Activated CD4-positive, alpha-beta T cell treated with anti-CD3 and anti-CD28 coated beads for 36 hours (primary cell): ENCODE data around the gene FBXO39. TPM values are rescaled to one million over a fixed set of nuclear protein-coding genes. Genes with fewer than 3 reads are reported as not detected.

Experiments used
- ATAC-seq: fragments of 200-7000 bp; cut with Tn5 transposase; one replicate; pipeline ENCODE4 v1.10.0; 2021; ENCODE audit warnings: mild to moderate bottlenecking, moderate library complexity
- CTCF ChIA-PET: fragments of 350-600 bp; sonication (Branson Sonifier 250); formaldehyde crosslinking; loops from one replicate; lab custom pipeline; 2021; ENCODE audit warnings: antibody characterized with exemption; lab: Charles Lee
- POLR2A ChIA-PET: fragments of 350-600 bp; sonication (Branson Sonifier 250); formaldehyde crosslinking; loops from one replicate; lab custom pipeline; 2021; ENCODE audit warnings: antibody characterized with exemption, inconsistent platforms; lab: Charles Lee
- DNase-seq: peaks from one replicate; pipeline ENCODE4 v3.0.0-alpha.2; 2020
- H3K27ac Mint-ChIP-seq: one replicate; pipeline ENCODE4 v1.8.0; 2021; ENCODE audit warnings: mixed read lengths
- H3K27me3 Mint-ChIP-seq: one replicate; pipeline ENCODE4 v1.8.0; 2021; ENCODE audit warnings: mixed read lengths
- H3K36me3 Mint-ChIP-seq: one replicate; pipeline ENCODE4 v1.8.0; 2021; ENCODE audit warnings: low read depth, mixed read lengths
- H3K4me1 Mint-ChIP-seq: one replicate; pipeline ENCODE4 v1.8.0; 2021; ENCODE audit warnings: mixed read lengths
- H3K4me3 Mint-ChIP-seq: one replicate; pipeline ENCODE4 v1.8.0; 2021; ENCODE audit warnings: mild to moderate bottlenecking, moderate library complexity, mixed read lengths
- H3K9me3 Mint-ChIP-seq: one replicate; pipeline ENCODE4 v1.8.0; 2021; ENCODE audit warnings: low read depth, mixed read lengths
- intact Hi-C, 2 experiments: fragments of 100-400 bp; cut with DNase I in 1 of 2; cut with micrococcal nuclease in 1 of 2; formaldehyde crosslinking; loops; one replicate each; pipeline versions ENCODE4 v1.14.2 to v1.15.1; 2022 to 2024; cut with DNase I, micrococcal nuclease
- total RNA-seq, 2 experiments: library from RNA; stranded (reverse); gene quantifications; one replicate each; pipeline ENCODE4 v1.2.3, GENCODE V29; 2021

Gene FBXO39
- total RNA-seq, 2 experiments from 2014 or later: 0.19 to 0.27 TPM

DNA sequence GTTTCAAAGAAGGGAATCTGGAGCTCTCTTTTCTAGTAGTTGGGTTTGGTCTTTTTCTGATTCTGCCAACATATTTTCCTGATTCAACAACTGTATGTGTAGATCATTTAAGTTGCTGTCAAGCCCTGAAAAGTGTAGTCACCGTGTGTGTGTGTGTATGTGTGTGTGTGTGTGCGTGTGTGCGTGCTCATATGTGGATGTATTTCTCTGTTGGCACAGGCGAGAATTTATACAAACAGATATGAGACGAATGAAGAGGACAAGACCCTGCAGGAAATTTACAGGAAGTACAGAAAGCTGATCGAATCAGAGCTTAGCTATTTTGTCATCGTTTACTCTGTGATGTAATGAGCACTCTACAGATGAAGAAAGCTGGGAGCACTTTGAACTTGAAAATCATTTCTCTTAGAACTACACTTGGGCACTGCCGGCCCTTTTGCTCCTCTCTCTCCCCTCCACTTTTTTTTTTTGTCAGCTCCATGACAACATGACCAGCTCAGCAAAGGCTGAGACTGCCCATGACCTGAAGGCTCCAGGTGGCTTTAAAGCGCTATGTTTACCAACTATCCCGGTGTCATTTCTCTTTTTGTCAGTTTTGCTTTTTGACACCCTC lies 11.2 kb downstream of the FBXO39 start:
- Mint-ChIP-seq H3K27ac (no peak overlapping the region), H3K36me3 (no peaks in the 10 kb centered on the region), H3K27me3 (peaks cover 30% of the 10 kb centered on the region), H3K4me3 (no peak overlapping the region), H3K4me1 (peaks cover 3% of the 10 kb centered on the region), H3K9me3 (peaks cover 20% of the 10 kb centered on the region)
- intact Hi-C loops: no loop called here
- ChIA-PET CTCF (interaction anchor here (0.6 kb wide), 1 partner anchor 88 kb away, joined by 3 read pairs; no protein-coding TSS in a partner anchor), POLR2A (interaction anchor here (0.7 kb wide), 1 partner anchor 145 kb away, joined by 4 read pairs; no protein-coding TSS in a partner anchor)
- no peak for ATAC-seq
- DNase-seq: no peak

DNA sequence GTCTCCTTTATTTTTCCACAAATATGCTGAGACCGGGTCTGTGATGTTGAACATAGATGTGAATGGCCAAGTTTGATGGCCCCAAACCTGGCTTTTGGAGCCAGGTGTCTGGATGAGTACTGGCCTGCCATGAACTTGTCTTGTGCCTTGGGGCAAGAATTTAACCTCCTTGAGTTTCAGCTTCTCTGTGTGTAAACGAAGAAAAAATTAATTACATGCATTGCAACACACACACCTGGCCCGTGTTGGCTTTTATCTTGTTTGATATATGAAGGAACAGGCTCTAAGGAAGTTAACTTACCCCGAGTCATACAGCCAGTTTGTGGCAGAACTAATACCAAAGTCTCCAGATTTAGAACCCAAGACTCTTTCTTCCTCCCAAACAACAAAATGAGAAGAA lies 13.1 kb downstream of the FBXO39 start:
- intact Hi-C loops: no loop called here
- ChIA-PET POLR2A (no interaction called here), CTCF (no interaction called here)
- ATAC-seq (no peak), DNase-seq (no peak)
- no peak overlapping the region for H3K27ac Mint-ChIP-seq
- peaks cover 35% of the 10 kb centered on the region for H3K27me3 Mint-ChIP-seq
- H3K4me1 Mint-ChIP-seq: peaks cover 7% of the 10 kb centered on the region
- H3K4me3 Mint-ChIP-seq: no peak overlapping the region
- peaks cover 8% of the 10 kb centered on the region for H3K9me3 Mint-ChIP-seq
- no peaks in the 10 kb centered on the region for H3K36me3 Mint-ChIP-seq

DNA sequence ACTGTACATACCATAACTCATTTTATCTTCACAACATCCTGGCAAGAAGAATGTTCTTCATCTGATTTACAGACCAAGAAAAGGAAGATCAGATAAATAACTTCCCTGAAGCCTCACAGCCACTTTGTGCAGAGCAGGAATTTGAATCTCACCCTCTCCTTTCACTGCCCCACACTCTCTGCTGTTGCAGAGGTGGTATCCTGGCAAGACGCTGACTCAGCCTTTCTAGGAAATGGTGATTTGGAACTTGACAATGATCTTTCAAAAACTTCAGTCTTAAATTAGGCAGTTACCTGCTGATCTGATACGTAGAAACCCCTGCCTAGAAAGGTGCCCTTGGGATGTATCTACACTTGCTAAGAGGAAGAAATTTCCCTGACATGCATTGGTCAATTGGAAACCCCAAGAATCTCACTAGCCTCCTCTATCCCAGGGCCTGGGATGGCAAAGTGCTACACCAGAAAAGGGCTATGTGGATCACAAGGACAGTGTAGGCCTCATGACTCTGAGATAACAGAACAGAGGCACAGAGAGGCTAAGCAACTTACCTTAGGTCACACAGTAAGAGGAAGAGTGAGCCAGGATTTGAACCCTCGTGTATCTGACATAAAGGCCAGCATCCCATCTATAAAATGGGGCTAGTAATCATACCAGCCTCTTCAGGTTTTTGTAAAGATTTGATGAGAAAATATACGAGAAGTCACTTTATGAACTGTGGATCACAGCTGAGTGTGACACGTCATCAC lies 17.9 kb downstream of the FBXO39 start:
- H3K36me3 Mint-ChIP-seq: no peaks in the 10 kb centered on the region
- H3K4me1 Mint-ChIP-seq: peaks cover 4% of the 10 kb centered on the region
- ATAC-seq: peak; percentile 39
- H3K4me3 Mint-ChIP-seq: no peak overlapping the region
- CTCF ChIA-PET: no interaction called here
- no peak overlapping the region for H3K27ac Mint-ChIP-seq
- H3K9me3 Mint-ChIP-seq: no peaks in the 10 kb centered on the region
- intact Hi-C loops: loop anchor here in 1 of 2 experiments (5.0 kb wide), 1 partner anchor 127 kb away; no protein-coding TSS in a partner anchor
- POLR2A ChIA-PET: no interaction called here
- DNase-seq: no peak
- peaks cover 20% of the 10 kb centered on the region for H3K27me3 Mint-ChIP-seq

DNA sequence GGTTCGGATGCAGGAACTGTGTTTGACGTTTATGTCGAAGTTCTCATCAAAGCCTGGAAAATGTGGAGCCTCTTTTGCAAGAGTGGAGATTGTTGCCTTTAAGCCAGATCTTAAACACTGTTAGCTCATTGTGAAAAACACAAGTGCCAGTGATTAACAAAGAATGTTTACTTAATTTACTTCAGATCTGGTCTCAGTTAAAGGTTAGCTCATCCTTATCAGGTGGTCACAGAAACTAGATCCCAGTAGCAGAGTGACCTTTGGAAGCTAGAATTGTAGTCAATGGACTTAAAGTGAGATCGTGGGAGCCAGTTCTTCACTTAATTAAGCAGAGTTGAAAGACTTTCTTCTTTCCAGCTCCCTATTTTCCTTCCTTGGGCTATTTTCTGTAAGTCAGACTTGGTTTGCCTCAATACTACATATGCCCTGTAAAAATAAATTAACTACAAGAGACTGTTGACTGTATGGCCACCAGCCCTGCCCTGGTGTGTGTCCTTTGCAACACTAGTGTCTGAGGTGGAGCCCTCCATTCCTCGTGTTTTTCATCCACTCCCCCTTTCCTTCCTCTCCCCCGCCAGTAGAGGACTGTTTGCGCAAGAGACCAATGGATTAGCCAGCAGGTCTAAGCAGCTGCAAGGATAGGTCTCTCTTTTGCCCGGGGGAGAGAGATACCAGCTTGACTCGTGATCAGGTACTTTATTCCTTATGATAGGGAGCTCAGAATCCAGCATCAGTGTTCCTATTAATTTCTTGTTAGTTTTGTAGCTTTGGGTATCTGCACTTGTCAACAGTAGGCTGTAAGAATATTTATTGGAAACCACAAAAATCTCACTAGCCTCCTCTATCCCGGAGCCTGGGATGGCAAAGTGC lies 20.2 kb downstream of the FBXO39 start:
- Mint-ChIP-seq H3K9me3 (no peaks in the 10 kb centered on the region), H3K4me1 (peaks cover 4% of the 10 kb centered on the region), H3K27me3 (peaks cover 8% of the 10 kb centered on the region), H3K27ac (no peak overlapping the region), H3K36me3 (no peaks in the 10 kb centered on the region), H3K4me3 (no peak overlapping the region)
- POLR2A ChIA-PET: no interaction called here
- ATAC-seq: no peak
- no peak for DNase-seq
- intact Hi-C loops: no loop called here
- CTCF ChIA-PET: interaction anchor here (0.6 to 0.7 kb wide), 3 partner anchors 184 to 661 kb away, joined by 3 read pairs; no protein-coding TSS in a partner anchor

DNA sequence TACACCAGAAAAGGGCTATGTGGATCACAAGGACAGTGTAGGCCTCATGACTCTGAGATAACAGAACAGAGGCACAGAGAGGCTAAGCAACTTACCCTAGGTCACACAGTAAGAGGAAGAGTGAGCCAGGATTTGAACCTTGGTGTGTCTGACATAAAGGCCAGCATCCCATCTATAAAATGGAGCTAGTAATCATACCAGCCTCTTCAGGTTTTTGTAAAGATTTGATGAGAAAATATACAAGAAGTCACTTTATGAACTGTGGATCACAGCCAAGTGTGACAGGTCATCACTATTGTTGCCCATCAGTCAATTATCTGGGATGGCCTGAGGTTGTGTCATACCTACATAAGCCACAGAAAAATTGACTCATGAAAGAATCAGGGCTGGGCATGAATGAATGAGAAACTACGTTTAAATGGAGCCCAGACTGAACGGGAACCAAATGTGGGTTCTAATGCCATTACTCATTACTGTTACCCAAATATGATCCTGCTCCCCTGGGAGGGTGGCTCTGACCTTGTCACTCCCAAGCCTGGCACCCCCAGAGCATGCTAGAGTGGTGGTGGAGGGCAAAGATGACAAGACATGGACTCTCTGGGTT lies 21.0 kb downstream of the FBXO39 start:
- POLR2A ChIA-PET: no interaction called here
- Mint-ChIP-seq H3K36me3 (no peaks in the 10 kb centered on the region), H3K27me3 (peaks cover 8% of the 10 kb centered on the region), H3K4me3 (no peak overlapping the region), H3K27ac (no peak overlapping the region), H3K9me3 (no peaks in the 10 kb centered on the region), H3K4me1 (peaks cover 4% of the 10 kb centered on the region)
- CTCF ChIA-PET: interaction anchor here (0.6 to 0.7 kb wide), 3 partner anchors 132 to 660 kb away, joined by 3 read pairs; no protein-coding TSS in a partner anchor
- DNase-seq (no peak), ATAC-seq (no peak)
- intact Hi-C loops: no loop called here

DNA sequence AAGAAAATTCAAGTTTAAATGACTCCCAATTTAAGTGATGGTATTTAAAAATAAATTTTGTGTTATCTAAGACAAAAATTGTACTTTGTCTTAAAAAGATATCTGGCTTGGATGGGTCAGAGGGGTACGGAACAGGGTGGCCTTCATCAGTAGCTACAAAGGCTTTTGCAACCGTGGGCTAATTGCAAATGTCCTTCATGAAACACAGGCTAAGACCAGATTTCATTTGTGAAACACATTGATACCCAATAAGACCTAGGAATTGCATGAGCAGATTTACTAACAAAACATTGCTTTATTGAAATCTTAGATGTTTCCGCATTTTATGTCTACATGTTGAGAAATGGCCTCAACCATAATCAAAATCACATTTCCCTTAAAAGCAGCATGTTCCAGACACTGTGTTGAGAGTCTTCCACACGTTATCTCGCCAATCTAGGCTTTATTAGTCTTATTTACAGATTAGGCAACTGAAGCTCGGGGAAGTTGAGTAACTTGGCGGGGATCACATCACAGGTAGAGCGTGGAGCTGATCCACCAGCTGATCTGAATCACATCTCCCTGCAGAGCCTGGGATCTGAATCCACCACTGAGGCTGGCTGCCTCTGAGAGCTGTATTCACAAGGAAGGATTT lies 21.8 kb downstream of the FBXO39 start:
- no peak overlapping the region for H3K27ac Mint-ChIP-seq
- H3K4me3 Mint-ChIP-seq: no peak overlapping the region
- peaks cover 4% of the 10 kb centered on the region for H3K4me1 Mint-ChIP-seq
- no peak for ATAC-seq
- POLR2A ChIA-PET: no interaction called here
- intact Hi-C loops: no loop called here
- no peak for DNase-seq
- no peaks in the 10 kb centered on the region for H3K9me3 Mint-ChIP-seq
- H3K36me3 Mint-ChIP-seq: no peaks in the 10 kb centered on the region
- CTCF ChIA-PET: interaction anchor here (1.0 to 1.4 kb wide), 3 partner anchors 16 to 131 kb away, joined by 3 to 5 read pairs (median 3); no protein-coding TSS in a partner anchor
- peaks cover 3% of the 10 kb centered on the region for H3K27me3 Mint-ChIP-seq

DNA sequence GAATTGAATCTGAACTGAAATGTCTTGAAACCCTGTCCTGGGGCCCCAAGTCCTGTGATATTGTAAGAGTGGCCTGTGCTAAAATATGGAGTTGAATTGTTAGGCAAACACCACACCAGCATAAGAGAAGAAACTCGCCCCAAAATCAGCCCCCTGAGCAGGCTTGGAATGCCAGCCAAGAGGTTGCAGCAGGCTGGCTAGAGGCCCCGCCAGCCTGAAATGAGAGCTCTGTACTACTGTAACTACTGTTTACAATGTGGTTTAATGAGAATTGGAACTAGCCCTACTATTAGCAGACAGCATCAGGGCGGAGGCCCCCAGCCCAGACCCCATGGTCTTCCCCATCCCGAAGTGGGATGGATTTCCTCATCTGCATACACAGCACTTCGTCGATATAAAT lies 23.7 kb downstream of the FBXO39 start:
- intact Hi-C loops: loop anchor here in 1 of 2 experiments (1.0 to 5.0 kb wide), 2 partner anchors 133 to 327 kb away; no protein-coding TSS in a partner anchor

DNA sequence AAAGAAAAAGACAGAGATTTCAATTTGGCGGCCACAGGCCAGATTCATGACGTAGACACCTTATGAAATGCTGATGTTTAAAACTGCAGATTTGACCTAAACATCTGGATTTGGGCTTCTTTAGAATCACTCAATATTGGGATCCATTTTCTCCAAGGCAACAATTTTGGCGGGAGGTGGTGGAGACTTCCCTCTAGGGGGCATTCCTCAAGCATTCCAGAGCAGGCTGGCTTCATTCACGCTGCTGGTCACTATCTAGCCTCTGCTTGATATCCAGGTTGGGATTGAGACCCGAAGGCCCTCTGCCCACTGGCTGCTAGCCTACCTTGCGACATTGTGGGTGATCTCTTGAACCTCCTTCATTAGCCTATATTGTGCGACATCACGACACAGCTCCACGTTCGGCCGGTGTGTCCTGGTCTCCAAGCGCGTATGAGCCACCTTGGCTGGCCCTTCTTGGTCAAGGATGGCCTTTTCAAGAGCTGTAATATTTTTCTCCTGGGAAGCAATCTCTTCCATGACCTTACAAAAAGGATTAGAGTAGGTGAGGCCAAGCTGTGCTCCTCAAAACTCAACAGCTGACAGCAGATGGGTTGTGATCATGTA lies 24.5 kb downstream of the FBXO39 start:
- H3K27ac Mint-ChIP-seq: no peak overlapping the region
- DNase-seq: peak; percentile 39
- H3K4me3 Mint-ChIP-seq: no peak overlapping the region
- no peaks in the 10 kb centered on the region for H3K36me3 Mint-ChIP-seq
- no peaks in the 10 kb centered on the region for H3K9me3 Mint-ChIP-seq
- H3K27me3 Mint-ChIP-seq: peaks cover 3% of the 10 kb centered on the region
- ATAC-seq: no peak
- ChIA-PET POLR2A (no interaction called here), CTCF (interaction anchor here (0.7 to 0.9 kb wide), 4 partner anchors 16 to 340 kb away, joined by 3 read pairs; no protein-coding TSS in a partner anchor)
- no peaks in the 10 kb centered on the region for H3K4me1 Mint-ChIP-seq
- intact Hi-C loops: loop anchor here in 1 of 2 experiments (1.0 to 5.0 kb wide), 2 partner anchors 134 to 328 kb away; no protein-coding TSS in a partner anchor

More for the DNA sequence above, 23.7 kb downstream of the FBXO39 start:
- Mint-ChIP-seq H3K4me1 (no peaks in the 10 kb centered on the region), H3K4me3 (no peak overlapping the region), H3K9me3 (no peaks in the 10 kb centered on the region), H3K27ac (no peak overlapping the region), H3K27me3 (no peaks in the 10 kb centered on the region), H3K36me3 (no peaks in the 10 kb centered on the region)
- POLR2A ChIA-PET: no interaction called here
- no peak for ATAC-seq
- CTCF ChIA-PET: interaction anchor here (0.7 to 0.8 kb wide), 3 partner anchors 132 to 871 kb away, joined by 3 read pairs; no protein-coding TSS in a partner anchor
- no peak for DNase-seq

DNA sequence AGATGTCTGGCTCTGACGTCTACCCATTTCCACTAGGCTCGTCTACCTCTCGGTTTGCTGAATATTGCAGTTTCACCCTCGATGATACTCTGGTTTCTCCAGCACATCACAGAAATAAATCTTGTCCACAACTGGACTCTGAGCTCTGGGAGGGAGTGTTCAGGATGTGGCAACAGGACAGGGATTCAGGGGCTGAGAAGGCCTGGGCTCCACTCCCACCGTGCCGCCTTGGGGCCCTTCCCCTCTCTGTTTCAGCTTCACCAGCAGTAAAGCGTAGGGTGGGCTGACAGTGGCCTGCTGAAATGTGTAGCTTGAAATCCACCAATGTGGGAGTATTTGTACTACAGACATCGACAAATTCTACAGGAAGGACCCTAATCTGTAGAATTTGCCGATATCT lies 35.5 kb downstream of the FBXO39 start:
- no peak for ATAC-seq
- peaks cover 23% of the 10 kb centered on the region for H3K27me3 Mint-ChIP-seq
- H3K4me3 Mint-ChIP-seq: no peak overlapping the region

DNA sequence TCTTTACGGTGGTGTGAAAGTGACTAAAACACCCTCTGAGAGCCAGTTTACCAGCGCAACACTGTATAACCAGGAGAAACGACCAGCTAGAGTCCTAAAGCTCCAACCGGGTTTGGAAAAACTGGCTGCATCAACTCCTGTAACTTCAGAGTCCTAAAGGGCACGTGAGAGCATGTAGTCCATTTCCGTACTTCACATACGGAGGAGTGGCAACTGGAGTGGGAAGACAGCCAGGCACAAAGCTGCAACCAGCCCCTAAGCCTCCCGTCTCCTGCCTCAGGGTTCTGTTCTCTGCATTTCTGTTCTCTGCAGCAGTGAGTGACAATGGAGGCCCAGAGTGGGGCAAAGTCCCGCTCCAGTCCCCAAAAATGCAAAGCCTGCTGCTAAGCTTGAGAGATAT lies 36.3 kb downstream of the FBXO39 start:
- DNase-seq: no peak
- ChIA-PET CTCF (no interaction called here), POLR2A (no interaction called here)
- no peak overlapping the region for H3K27ac Mint-ChIP-seq
- peaks cover 23% of the 10 kb centered on the region for H3K27me3 Mint-ChIP-seq
- H3K36me3 Mint-ChIP-seq: no peaks in the 10 kb centered on the region
- intact Hi-C loops: no loop called here
- no peak overlapping the region for H3K4me3 Mint-ChIP-seq
- ATAC-seq: no peak
- H3K9me3 Mint-ChIP-seq: no peaks in the 10 kb centered on the region
- no peaks in the 10 kb centered on the region for H3K4me1 Mint-ChIP-seq

More for the DNA sequence above, 35.5 kb downstream of the FBXO39 start:
- no peaks in the 10 kb centered on the region for H3K36me3 Mint-ChIP-seq
- ChIA-PET POLR2A (no interaction called here), CTCF (interaction anchor here (0.6 kb wide), 1 partner anchor 46 kb away, joined by 3 read pairs; no protein-coding TSS in a partner anchor)
- H3K9me3 Mint-ChIP-seq: no peaks in the 10 kb centered on the region
- no peak overlapping the region for H3K27ac Mint-ChIP-seq
- no peaks in the 10 kb centered on the region for H3K4me1 Mint-ChIP-seq
- DNase-seq: no peak
- intact Hi-C loops: no loop called here
